ENCODE data around the gene IPCEF1. TPM values are rescaled to one million over a fixed set of nuclear protein-coding genes. Genes with fewer than 3 reads are reported as not detected.

The IPCEF1 gene
- total and polyA plus RNA-seq, 7 donors, result 0.03 to 0.46 (median 0.24) TPM

GRCh38 chr6:154227862-154228520 lies 128.6 kb downstream of the IPCEF1 start:
- Histone ChIP-seq H3K4me3 (no peak overlapping the region), H3K9me3 (no peaks in the 10 kb centered on the region), H3K4me1 (no peaks in the 10 kb centered on the region), H3K36me3 (ENCODE audit: insufficient read depth in 1 of 2, low read depth in 1 of 2) (no peaks in the 10 kb centered on the region), H3K27me3 (ENCODE audit: insufficient read depth in 3 of 3, low read length in 2 of 3) (no peaks in the 10 kb centered on the region), H3K27ac (no peak overlapping the region)
- intact Hi-C loops (cut with DNase I), result no loop called here
- DNase-seq, result no peak
- no peak for ATAC-seq
- 81 to 84% (median 82%) methylated on average over 7 of the region's 7 CpGs for WGBS, 3 donors
- no peak for TF ChIP-seq CTCF (IDR thresholded peaks at IDR 0.05)

- no peak overlapping the region for H3K27ac ChIP-seq
- no peak for ATAC-seq
- no peaks in the 10 kb centered on the region for H3K9me3 ChIP-seq
- no peak overlapping the region for H3K4me3 ChIP-seq
- intact Hi-C loops (cut with DNase I), result no loop called here
- TF ChIP-seq CTCF (IDR thresholded peaks at IDR 0.05), result no peak
- DNase-seq, result no peak
- H3K4me1 ChIP-seq, result no peaks in the 10 kb centered on the region
- no peaks in the 10 kb centered on the region for H3K27me3 ChIP-seq (ENCODE audit: insufficient read depth in 3 of 3, low read length in 2 of 3)
- 67 to 76% (median 70%) methylated on average over 3 of the region's 3 CpGs for WGBS, 3 donors
- no peaks in the 10 kb centered on the region for H3K36me3 ChIP-seq (ENCODE audit: insufficient read depth in 1 of 2, low read depth in 1 of 2)
These were observed 130.1 kb downstream of the IPCEF1 start for GRCh38 chr6:154226461-154226860.

- DNase-seq (no peak), ATAC-seq (no peak)
- intact Hi-C loops (cut with DNase I), result no loop called here
- TF ChIP-seq CTCF (IDR thresholded peaks at IDR 0.05), result no peak
- H3K36me3 ChIP-seq (ENCODE audit: insufficient read depth in 1 of 2, low read depth in 1 of 2), result no peaks in the 10 kb centered on the region
- H3K9me3 ChIP-seq, result no peaks in the 10 kb centered on the region
- no peak overlapping the region for H3K27ac ChIP-seq
- H3K27me3 ChIP-seq (ENCODE audit: insufficient read depth in 3 of 3, low read length in 2 of 3), result no peaks in the 10 kb centered on the region
- H3K4me3 ChIP-seq, result no peak overlapping the region
- H3K4me1 ChIP-seq, result no peaks in the 10 kb centered on the region
- WGBS, 3 donors, result 75 to 86% (median 82%) methylated on average over 2 of the region's 2 CpGs
These were observed 133.3 kb downstream of the IPCEF1 start for GRCh38 chr6:154223296-154223695.

GRCh38 chr6:154222716-154223115 lies 133.9 kb downstream of the IPCEF1 start:
- TF ChIP-seq CTCF (IDR thresholded peaks at IDR 0.05), result no peak
- no peaks in the 10 kb centered on the region for H3K9me3 ChIP-seq
- no peak overlapping the region for H3K4me3 ChIP-seq
- 42 to 49% (median 47%) methylated on average over 6 of the region's 6 CpGs for WGBS, 3 donors
- H3K4me1 ChIP-seq, result no peaks in the 10 kb centered on the region
- ATAC-seq (no peak), DNase-seq (no peak)
- intact Hi-C loops (cut with DNase I), result no loop called here
- H3K36me3 ChIP-seq (ENCODE audit: insufficient read depth in 1 of 2, low read depth in 1 of 2), result no peaks in the 10 kb centered on the region
- H3K27me3 ChIP-seq (ENCODE audit: insufficient read depth in 3 of 3, low read length in 2 of 3), result no peaks in the 10 kb centered on the region
- H3K27ac ChIP-seq, result no peak overlapping the region

- H3K27me3 ChIP-seq (ENCODE audit: insufficient read depth in 3 of 3, low read length in 2 of 3), result no peaks in the 10 kb centered on the region
- no peak for TF ChIP-seq CTCF (IDR thresholded peaks at IDR 0.05)
- intact Hi-C loops (cut with DNase I), result no loop called here
- no peaks in the 10 kb centered on the region for H3K4me1 ChIP-seq
- ATAC-seq, result no peak
- 80 to 87% (median 86%) methylated on average over 6 of the region's 6 CpGs for WGBS, 3 donors
- H3K4me3 ChIP-seq, result no peak overlapping the region
- no peak overlapping the region for H3K27ac ChIP-seq
- H3K36me3 ChIP-seq (ENCODE audit: insufficient read depth in 1 of 2, low read depth in 1 of 2), result no peaks in the 10 kb centered on the region
- DNase-seq, result no peak
- no peaks in the 10 kb centered on the region for H3K9me3 ChIP-seq
These were observed 137.4 kb downstream of the IPCEF1 start for GRCh38 chr6:154219250-154219649.
